Nephron progenitor cell (in vitro differentiated cells): ENCODE data around the gene RRP12.

Source experiments
- DNase-seq: peaks from one replicate; pipeline ENCODE4 v3.0.0; 2021
- H3K27ac Mint-ChIP-seq: 2 replicates; pipeline ENCODE4 v1.8.0; 2021; ENCODE audit warnings: mild to moderate bottlenecking, moderate library complexity, mixed read lengths
- H3K27me3 Mint-ChIP-seq: 2 replicates; pipeline ENCODE4 v1.8.0; 2021; ENCODE audit warnings: mild to moderate bottlenecking, low read depth, mixed read lengths; ENCODE audit not compliant: poor library complexity
- H3K36me3 Mint-ChIP-seq: 2 replicates; pipeline ENCODE4 v1.8.0; 2021; ENCODE audit warnings: low read depth, mixed read lengths
- H3K4me1 Mint-ChIP-seq: 2 replicates; pipeline ENCODE4 v1.8.0; 2021; ENCODE audit warnings: mixed read lengths
- H3K4me3 Mint-ChIP-seq: 2 replicates; pipeline ENCODE4 v1.8.0; 2021; ENCODE audit warnings: mild to moderate bottlenecking, moderate library complexity, mixed read lengths
- H3K9me3 Mint-ChIP-seq: 2 replicates; pipeline ENCODE4 v1.8.0; 2021; ENCODE audit warnings: mild to moderate bottlenecking, moderate library complexity, mixed read lengths
- CTCF ChIP-seq: fragments of 200-600 bp; sonication (generic); IDR thresholded peaks from 2 replicates; pipeline ENCODE4 v1.5.0; 2021; ENCODE audit warnings: antibody characterized with exemption

The RRP12 gene

GRCh38 chr10:97444212-97444611 lies 43.1 kb upstream of the RRP12 start:
- Mint-ChIP-seq H3K36me3 (peaks cover 34% of the 10 kb centered on the region), H3K27me3 (no peaks in the 10 kb centered on the region), H3K4me3 (peak overlapping the region; percentile 96), H3K9me3 (no peaks in the 10 kb centered on the region), H3K4me1 (peaks cover 37% of the 10 kb centered on the region), H3K27ac (no peak overlapping the region)
- no peak for DNase-seq
- TF ChIP-seq CTCF: no peak

- Mint-ChIP-seq H3K9me3 (no peaks in the 10 kb centered on the region), H3K4me3 (no peak overlapping the region), H3K36me3 (peaks cover 30% of the 10 kb centered on the region), H3K4me1 (peaks cover 20% of the 10 kb centered on the region), H3K27me3 (no peaks in the 10 kb centered on the region), H3K27ac (no peak overlapping the region)
- no peak for DNase-seq
- TF ChIP-seq CTCF: no peak
These were observed 41.1 kb upstream of the RRP12 start for GRCh38 chr10:97442277-97442676.

- no peak for TF ChIP-seq CTCF
- no peak overlapping the region for H3K4me3 Mint-ChIP-seq
- no peak for DNase-seq
- peak overlapping the region; percentile 76 for H3K27ac Mint-ChIP-seq
- H3K27me3 Mint-ChIP-seq: no peaks in the 10 kb centered on the region
- peaks cover 40% of the 10 kb centered on the region for H3K36me3 Mint-ChIP-seq
- H3K9me3 Mint-ChIP-seq: no peaks in the 10 kb centered on the region
- H3K4me1 Mint-ChIP-seq: no peaks in the 10 kb centered on the region
These were observed 34.1 kb upstream of the RRP12 start for GRCh38 chr10:97435211-97435610.

GRCh38 chr10:97434557-97434956 lies 33.4 kb upstream of the RRP12 start:
- Mint-ChIP-seq H3K27ac (peak overlapping the region; percentile 96), H3K4me3 (no peak overlapping the region), H3K4me1 (peaks cover 1% of the 10 kb centered on the region), H3K27me3 (no peaks in the 10 kb centered on the region), H3K36me3 (peaks cover 42% of the 10 kb centered on the region), H3K9me3 (no peaks in the 10 kb centered on the region)
- no peak for DNase-seq
- no peak for TF ChIP-seq CTCF

- Mint-ChIP-seq H3K4me3 (no peak overlapping the region), H3K27me3 (no peaks in the 10 kb centered on the region), H3K36me3 (peaks cover 42% of the 10 kb centered on the region), H3K4me1 (peaks cover 6% of the 10 kb centered on the region), H3K9me3 (no peaks in the 10 kb centered on the region), H3K27ac (peak overlapping the region; percentile 96)
- no peak for TF ChIP-seq CTCF
- no peak for DNase-seq
These were observed 32.9 kb upstream of the RRP12 start for GRCh38 chr10:97434055-97434454.

GRCh38 chr10:97428572-97428981 lies 27.4 kb upstream of the RRP12 start:
- H3K4me1 Mint-ChIP-seq: peaks cover 21% of the 10 kb centered on the region
- no peak for DNase-seq
- TF ChIP-seq CTCF: no peak
- H3K27ac Mint-ChIP-seq: peak overlapping the region; percentile 91
- peak overlapping the region; percentile 94 for H3K4me3 Mint-ChIP-seq
- H3K27me3 Mint-ChIP-seq: peaks cover 3% of the 10 kb centered on the region
- H3K36me3 Mint-ChIP-seq: peaks cover 41% of the 10 kb centered on the region
- no peaks in the 10 kb centered on the region for H3K9me3 Mint-ChIP-seq
